IPS-15b (cell line): ENCODE data around the gene ARIH1.
"Not testable (repeated sequence)": the region's sequence is repeated elsewhere in the genome, so short reads cannot be mapped to it uniquely, and the experiment has no call there.

ENCODE experiments used
- H3K27me3 ChIP-seq: one replicate; pipeline ENCODE4 v1.6.1; 2013; ENCODE audit warnings: low read length; ENCODE audit not compliant: control insufficient read depth, insufficient read depth
- H3K36me3 ChIP-seq: one replicate; pipeline ENCODE4 v1.6.1; 2013; ENCODE audit warnings: low read length; ENCODE audit not compliant: control insufficient read depth, insufficient read depth
- H3K4me1 ChIP-seq: one replicate; pipeline ENCODE4 v1.6.1; 2013; ENCODE audit warnings: mild to moderate bottlenecking, low read length; ENCODE audit not compliant: control insufficient read depth, insufficient read depth
- H3K4me3 ChIP-seq: one replicate; pipeline ENCODE4 v1.5.1; 2013; ENCODE audit warnings: low read depth, low read length
- H3K9ac ChIP-seq: one replicate; pipeline ENCODE4 v1.6.1; 2013; ENCODE audit warnings: low read depth, mild to moderate bottlenecking, low read length
- H3K9me3 ChIP-seq: one replicate; pipeline ENCODE4 v1.6.1; 2013; ENCODE audit warnings: mild to moderate bottlenecking, low read length; ENCODE audit not compliant: control insufficient read depth, insufficient read depth

ARIH1 gene, protein sequence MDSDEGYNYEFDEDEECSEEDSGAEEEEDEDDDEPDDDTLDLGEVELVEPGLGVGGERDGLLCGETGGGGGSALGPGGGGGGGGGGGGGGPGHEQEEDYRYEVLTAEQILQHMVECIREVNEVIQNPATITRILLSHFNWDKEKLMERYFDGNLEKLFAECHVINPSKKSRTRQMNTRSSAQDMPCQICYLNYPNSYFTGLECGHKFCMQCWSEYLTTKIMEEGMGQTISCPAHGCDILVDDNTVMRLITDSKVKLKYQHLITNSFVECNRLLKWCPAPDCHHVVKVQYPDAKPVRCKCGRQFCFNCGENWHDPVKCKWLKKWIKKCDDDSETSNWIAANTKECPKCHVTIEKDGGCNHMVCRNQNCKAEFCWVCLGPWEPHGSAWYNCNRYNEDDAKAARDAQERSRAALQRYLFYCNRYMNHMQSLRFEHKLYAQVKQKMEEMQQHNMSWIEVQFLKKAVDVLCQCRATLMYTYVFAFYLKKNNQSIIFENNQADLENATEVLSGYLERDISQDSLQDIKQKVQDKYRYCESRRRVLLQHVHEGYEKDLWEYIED

DNA sequence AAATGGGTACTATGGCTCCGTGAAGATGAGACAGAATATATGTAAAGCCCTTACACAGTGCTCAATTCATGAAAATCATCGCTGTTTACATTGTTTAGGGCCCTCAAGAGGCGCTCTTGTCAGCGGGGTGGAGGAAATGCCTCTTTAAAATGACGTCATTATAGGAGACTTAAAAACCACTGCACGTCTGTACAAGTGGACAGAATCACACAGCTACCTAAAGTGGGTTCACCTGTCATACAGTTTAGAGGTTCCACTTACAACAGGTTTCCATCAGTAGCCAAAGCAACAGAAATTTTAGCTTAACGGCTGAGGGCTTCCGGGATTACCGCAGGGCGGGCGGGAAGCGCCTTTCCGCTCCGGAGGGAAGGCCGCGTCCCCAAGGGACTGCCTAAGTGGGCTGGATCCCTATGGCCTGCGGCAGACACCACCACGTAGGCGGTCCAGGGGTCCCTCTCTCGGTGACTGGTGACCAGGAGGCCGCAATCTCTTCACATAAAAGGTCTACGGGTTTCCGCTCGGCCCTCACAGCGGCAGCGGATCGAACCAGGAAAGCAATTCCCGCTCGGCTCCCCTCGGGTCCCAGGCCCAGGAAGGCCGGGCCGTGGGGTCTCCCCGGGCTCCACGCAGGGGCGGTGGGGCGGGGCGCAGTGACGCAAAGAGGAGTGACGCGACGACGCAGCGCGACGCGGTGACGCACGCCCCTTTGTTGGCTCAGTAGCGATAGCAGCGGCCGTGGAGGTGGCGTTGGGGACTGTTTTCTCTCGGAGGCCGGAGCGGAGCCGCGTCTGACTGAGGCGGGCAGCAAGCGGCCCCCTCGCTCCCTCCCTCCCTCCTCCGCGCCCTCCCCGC, at the start of gene ARIH1:
Gene ARIH1 (plus strand): TSS at position 717 of the 852 bp plus-strand sequence. CDS start 310 bp downstream, outside the sequence.
- Histone ChIP-seq H3K9me3 (no peaks in the 10 kb centered on the region), H3K4me1 (peaks cover 5% of the 10 kb centered on the region), H3K27me3 (no peaks in the 10 kb centered on the region), H3K9ac (peak within 1 kb of the TSS; percentile 99), H3K36me3 (peaks cover 5% of the 10 kb centered on the region), H3K4me3 (peak within 1 kb of the TSS; percentile 71)

DNA sequence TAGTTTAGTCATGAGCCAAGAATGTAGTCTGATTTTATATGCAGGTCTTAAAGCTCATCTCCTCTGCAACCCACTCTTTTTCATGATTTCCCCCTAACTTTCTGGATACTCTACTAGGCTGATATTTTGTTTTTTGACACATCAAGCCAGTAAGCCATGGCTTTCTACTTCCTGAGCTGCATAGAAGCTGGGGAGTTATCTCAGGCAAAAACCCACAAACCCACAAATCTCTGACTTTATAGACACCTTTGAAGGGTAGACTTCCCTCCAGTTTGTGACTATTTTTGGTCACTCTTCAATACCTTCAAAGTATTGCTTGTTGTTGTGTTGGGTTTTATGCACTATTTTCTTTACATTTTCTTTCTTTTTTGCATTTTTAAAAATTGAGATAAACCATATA, 47.4 kb upstream of the ARIH1 start:
- H3K4me3 ChIP-seq: no peak overlapping the region
- H3K9me3 ChIP-seq: no peaks in the 10 kb centered on the region

DNA sequence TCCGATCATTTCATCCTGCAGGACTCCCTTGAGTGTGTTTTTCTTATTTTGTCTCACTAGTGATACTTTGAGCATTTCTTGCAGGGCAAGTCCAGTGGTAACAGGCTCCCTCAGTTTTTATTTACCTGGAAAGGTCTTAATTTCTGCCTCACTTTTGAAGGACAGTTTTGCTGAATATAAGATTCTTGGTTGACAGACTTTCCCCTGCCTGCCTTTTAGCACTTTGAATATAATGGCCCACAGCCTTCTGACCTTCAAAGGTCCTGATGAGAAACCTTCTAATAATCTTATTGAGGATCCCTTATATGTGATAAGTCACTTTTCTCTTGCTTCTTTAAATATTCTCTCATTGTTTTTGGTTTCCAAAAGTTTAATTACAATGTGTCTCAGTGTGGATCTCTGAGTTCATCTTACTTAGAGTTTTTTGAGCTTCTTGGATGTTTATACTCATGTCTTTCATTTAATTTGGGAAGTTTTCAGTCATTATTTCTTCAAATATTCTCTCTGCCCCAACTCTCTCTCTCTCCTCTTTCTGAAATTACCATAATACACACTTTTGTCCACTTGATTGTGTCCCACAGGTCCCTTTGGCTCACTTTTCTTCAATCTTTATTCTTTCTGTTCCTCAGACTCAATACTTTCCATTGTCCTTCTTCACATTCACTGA, 36.3 kb upstream of the ARIH1 start:
- H3K27me3 ChIP-seq: no peaks in the 10 kb centered on the region

More for the DNA sequence above, 47.4 kb upstream of the ARIH1 start:
- Histone ChIP-seq H3K9ac (no peak overlapping the region), H3K36me3 (no peaks in the 10 kb centered on the region), H3K27me3 (no peaks in the 10 kb centered on the region), H3K4me1 (no peaks in the 10 kb centered on the region)

DNA sequence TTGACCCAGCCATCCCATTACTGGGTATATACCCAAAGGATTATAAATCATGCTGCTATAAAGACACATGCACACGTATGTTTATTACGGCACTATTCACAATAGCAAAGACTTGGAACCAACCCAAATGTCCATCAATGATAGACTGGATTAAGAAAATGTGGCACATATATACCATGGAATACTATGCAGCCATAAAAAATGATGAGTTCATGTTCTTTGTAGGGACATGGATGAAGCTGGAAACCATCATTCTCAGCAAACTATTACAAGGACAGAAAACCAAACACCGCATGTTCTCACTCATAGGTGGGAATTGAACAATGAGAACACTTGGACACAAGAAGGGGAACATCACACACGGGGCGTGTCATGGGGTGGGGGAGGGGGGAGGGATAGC, 31.3 kb upstream of the ARIH1 start:
- not testable (repeated sequence) for H3K9me3 ChIP-seq, H3K4me1 ChIP-seq, H3K4me3 ChIP-seq, H3K27me3 ChIP-seq, H3K36me3 ChIP-seq, H3K9ac ChIP-seq

More for the DNA sequence above, 36.3 kb upstream of the ARIH1 start:
- no peaks in the 10 kb centered on the region for H3K4me1 ChIP-seq
- H3K36me3 ChIP-seq: no peaks in the 10 kb centered on the region
- no peak overlapping the region for H3K9ac ChIP-seq
- no peak overlapping the region for H3K4me3 ChIP-seq
- no peaks in the 10 kb centered on the region for H3K9me3 ChIP-seq

DNA sequence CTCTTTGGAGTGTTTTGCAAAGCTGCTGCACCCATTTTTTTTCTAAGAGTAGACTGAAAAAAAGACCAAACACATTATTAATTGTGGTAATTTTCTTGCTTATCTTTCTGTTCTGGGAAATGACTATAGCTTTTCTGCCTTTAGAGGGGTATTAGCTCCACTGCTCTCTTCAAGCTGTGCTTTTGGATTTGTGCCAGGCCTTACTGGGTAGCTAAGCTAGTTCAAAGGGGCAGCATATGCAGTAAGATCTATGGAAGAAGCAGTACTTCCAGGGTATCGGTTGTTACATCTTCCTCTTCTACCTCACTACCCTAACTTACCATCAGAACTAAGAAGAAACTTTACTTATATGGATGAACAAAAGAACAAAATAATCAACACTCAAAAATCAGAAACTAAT, 28.7 kb upstream of the ARIH1 start:
- Histone ChIP-seq H3K9me3 (no peaks in the 10 kb centered on the region), H3K27me3 (no peaks in the 10 kb centered on the region), H3K9ac (no peak overlapping the region), H3K4me1 (no peaks in the 10 kb centered on the region), H3K4me3 (no peak overlapping the region), H3K36me3 (no peaks in the 10 kb centered on the region)

DNA sequence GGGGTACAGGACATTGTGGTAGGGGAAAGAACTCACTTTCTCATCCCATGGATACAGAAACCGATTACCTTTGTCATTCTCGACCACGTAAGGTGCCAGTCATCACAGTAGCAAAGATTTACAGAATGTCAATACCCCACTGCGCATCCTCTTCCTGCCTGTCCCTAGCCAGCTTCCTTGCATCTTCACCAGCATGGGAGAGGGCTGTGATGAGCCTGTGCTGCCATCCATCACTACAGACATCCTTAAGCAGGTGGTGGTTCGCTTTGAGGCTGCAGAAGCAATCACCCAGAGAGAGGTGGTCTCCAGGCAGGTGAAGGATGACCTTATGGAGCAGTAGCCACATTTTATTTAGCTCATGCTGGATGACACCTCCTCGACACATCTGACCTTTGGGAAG, 23.3 kb upstream of the ARIH1 start:
- Histone ChIP-seq H3K36me3 (no peaks in the 10 kb centered on the region), H3K9ac (no peak overlapping the region), H3K4me3 (no peak overlapping the region), H3K4me1 (no peaks in the 10 kb centered on the region), H3K27me3 (no peaks in the 10 kb centered on the region), H3K9me3 (no peaks in the 10 kb centered on the region)

DNA sequence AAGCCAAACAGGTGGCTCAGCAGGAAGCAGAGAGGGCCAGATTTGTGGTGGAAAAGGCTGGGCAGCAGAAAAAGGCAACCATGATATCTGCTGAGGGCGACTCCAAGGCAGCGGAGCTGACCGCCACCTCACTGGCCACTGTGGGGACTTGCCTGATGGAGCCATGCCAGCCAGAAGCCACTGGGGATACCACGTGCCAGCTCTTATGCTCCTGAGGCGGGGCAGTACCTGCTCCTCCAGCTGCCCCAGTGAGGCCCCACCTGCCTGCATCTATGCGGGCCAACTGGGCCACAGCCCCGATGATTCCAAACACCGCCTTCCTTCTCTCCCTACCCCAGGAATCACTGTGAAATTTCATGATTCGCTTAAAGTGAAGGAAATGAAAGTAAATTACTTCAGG, 22.9 kb upstream of the ARIH1 start:
- Histone ChIP-seq H3K9me3 (no peaks in the 10 kb centered on the region), H3K36me3 (no peaks in the 10 kb centered on the region), H3K4me3 (no peak overlapping the region), H3K4me1 (no peaks in the 10 kb centered on the region), H3K9ac (no peak overlapping the region), H3K27me3 (no peaks in the 10 kb centered on the region)

DNA sequence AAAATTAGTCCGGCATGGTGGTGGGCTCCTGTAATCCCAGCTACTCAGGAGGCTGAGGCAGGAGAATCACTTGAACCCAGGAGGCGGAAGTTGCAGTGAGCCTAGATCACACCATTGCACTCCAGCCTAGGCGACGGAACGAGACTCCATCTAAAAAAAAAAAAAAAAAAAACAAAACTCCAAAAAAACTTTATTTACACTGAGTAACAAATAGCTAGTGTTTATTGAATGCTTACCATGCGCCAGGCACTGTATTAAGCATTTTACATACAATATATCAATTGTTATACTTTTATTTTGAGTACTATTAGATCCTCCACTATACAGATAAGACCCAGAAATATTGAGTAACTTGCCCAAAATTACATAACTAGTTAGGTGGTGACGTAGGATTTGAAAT, 17.4 kb upstream of the ARIH1 start:
- H3K27me3 ChIP-seq: no peaks in the 10 kb centered on the region
- no peaks in the 10 kb centered on the region for H3K36me3 ChIP-seq
- no peak overlapping the region for H3K9ac ChIP-seq
- H3K4me3 ChIP-seq: no peak overlapping the region
- H3K4me1 ChIP-seq: no peaks in the 10 kb centered on the region
- H3K9me3 ChIP-seq: no peaks in the 10 kb centered on the region

DNA sequence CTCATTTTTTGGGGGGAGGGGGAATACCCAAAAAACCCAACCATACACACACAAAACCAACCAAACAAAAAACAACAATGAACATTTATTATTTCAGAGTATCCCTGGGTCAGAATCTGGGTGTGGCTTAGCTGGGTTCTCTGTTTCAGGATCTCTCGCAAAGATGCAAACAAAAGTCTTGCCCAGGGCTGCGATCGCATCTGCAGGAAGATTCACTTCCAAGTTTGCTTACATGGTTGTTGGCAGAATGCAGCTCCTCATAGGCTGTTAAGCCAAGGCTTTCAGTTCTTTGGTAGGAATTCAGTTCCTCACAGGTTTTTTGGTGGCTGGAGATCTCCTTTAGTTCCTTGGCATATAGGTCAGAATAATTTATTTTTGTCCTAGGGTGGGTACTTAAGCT, 13.7 kb upstream of the ARIH1 start:
- Histone ChIP-seq H3K4me3 (no peak overlapping the region), H3K9ac (no peak overlapping the region), H3K4me1 (no peaks in the 10 kb centered on the region), H3K36me3 (no peaks in the 10 kb centered on the region), H3K27me3 (no peaks in the 10 kb centered on the region), H3K9me3 (no peaks in the 10 kb centered on the region)

DNA sequence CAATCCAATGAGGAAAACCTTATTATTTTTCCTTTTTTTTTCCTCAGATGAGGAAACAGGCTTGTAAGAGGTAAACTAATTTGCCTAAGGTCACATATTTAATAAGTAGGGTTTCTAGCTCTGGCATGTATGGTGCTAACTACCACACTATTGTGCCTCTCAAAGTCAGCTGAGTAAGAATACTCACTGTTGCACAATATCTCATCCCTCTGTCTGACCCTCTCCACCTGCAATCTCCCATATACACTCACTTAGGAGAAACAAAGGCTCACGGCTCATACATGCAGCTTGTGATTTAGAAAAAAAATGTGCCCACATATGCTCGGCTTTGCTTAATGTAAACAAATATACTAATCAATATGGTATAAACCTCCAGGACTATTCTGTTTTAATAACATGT, 10.4 kb upstream of the ARIH1 start:
- H3K36me3 ChIP-seq: no peaks in the 10 kb centered on the region
- no peaks in the 10 kb centered on the region for H3K27me3 ChIP-seq
- no peak overlapping the region for H3K9ac ChIP-seq
- no peak overlapping the region for H3K4me3 ChIP-seq
- no peaks in the 10 kb centered on the region for H3K9me3 ChIP-seq
- H3K4me1 ChIP-seq: no peaks in the 10 kb centered on the region

DNA sequence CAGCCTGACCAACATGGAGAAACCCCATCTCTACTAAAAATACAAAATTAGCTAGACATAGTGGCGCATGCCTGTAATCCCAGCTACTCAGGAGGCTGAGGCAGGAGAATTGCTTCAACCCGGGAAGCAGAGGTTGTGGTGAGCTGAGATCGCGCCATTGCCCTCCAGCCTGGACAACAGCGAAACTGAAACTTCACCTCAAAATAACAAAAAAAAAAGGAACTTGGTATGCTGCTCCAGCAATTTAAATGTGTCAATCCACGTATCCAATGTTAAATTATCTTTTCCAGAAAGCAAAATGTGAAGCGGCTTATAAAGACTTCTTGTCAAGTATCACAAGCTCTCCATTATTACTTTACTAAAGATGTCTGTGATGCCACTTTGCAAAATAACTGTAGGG, 9.9 kb upstream of the ARIH1 start:
- H3K9ac ChIP-seq: no peak overlapping the region
- no peak overlapping the region for H3K4me3 ChIP-seq
- no peaks in the 10 kb centered on the region for H3K27me3 ChIP-seq
- H3K9me3 ChIP-seq: no peaks in the 10 kb centered on the region
- no peaks in the 10 kb centered on the region for H3K4me1 ChIP-seq
- H3K36me3 ChIP-seq: no peaks in the 10 kb centered on the region
